ENCODE measurements around the gene KRTAP4-5. TPM values are rescaled to one million over a fixed set of nuclear protein-coding genes. Genes with fewer than 3 reads are reported as not detected.
"Not testable (repeated sequence)": the region's sequence is repeated elsewhere in the genome, so short reads cannot be mapped to it uniquely, and the experiment has no call there.

KRTAP4-5 gene
- total and polyA plus RNA-seq, 7 donors = not detected

DNA sequence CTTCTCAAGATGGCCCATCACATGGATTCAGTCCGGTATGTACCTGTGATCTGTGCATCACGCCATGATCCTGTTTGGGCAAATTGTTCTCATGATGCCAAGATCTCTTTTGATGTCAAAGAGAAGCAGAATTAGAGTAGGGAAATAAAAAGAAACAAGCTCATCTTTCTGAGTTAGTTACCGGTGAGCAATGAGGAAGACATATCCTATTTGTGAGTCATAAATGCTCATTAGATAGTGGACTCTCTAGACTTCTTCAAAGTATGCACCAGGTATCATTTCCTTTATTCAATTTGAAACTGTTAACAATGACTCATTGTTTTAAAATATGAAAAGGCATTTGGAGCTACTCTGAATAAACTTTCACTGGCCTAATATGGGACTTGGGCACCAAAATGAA is 17.6 kb downstream of the KRTAP4-5 start:
- no peak for DNase-seq
- no peaks in the 10 kb centered on the region for H3K27me3 ChIP-seq
- 68 to 77% methylated on average over 3 of the region's 3 CpGs for WGBS, 2 donors
- H3K36me3 ChIP-seq = no peaks in the 10 kb centered on the region
- no peaks in the 10 kb centered on the region for H3K4me1 ChIP-seq
- intact Hi-C loops (cut with DNase I) = no loop called here
- TF ChIP-seq POLR2A (IDR thresholded peaks at IDR 0.05) (no peak), EP300 (IDR thresholded peaks at IDR 0.05) (no peak), POLR2AphosphoS5 (IDR thresholded peaks at IDR 0.05) (no peak)
- TF ChIP-seq, protein P1, sequence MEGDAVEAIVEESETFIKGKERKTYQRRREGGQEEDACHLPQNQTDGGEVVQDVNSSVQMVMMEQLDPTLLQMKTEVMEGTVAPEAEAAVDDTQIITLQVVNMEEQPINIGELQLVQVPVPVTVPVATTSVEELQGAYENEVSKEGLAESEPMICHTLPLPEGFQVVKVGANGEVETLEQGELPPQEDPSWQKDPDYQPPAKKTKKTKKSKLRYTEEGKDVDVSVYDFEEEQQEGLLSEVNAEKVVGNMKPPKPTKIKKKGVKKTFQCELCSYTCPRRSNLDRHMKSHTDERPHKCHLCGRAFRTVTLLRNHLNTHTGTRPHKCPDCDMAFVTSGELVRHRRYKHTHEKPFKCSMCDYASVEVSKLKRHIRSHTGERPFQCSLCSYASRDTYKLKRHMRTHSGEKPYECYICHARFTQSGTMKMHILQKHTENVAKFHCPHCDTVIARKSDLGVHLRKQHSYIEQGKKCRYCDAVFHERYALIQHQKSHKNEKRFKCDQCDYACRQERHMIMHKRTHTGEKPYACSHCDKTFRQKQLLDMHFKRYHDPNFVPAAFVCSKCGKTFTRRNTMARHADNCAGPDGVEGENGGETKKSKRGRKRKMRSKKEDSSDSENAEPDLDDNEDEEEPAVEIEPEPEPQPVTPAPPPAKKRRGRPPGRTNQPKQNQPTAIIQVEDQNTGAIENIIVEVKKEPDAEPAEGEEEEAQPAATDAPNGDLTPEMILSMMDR (IDR thresholded peaks at IDR 0.05) = no peak
- H3K27ac ChIP-seq = no peak overlapping the region
- H3K4me3 ChIP-seq = no peak overlapping the region
- H3K9me3 ChIP-seq = no peaks in the 10 kb centered on the region

DNA sequence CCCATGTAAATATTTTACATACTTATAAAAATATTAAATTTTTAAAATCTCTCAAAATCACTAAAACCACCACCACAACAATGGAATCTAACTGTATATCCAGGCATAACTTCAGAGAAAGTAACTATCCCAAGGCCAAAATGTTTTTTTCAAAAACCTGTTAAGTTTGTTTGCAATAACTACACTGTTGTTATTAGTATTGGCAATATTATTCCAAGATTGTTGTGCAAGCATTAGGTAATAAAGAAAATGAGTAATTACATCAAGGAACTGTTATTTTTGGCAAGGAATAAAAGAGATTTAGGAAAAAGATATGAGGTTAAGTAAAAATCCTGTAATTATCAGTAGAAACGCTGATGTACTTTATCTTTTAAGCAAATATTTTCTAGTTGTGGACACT is 22.3 kb downstream of the KRTAP4-5 start:
- Histone ChIP-seq H3K4me3 (no peak overlapping the region), H3K27ac (no peak overlapping the region), H3K9me3 (no peaks in the 10 kb centered on the region), H3K27me3 (peaks cover 0 to 1% (median 0%) of the 10 kb centered on the region in 3 donors), H3K4me1 (no peaks in the 10 kb centered on the region), H3K36me3 (no peaks in the 10 kb centered on the region)
- intact Hi-C loops (cut with DNase I) = no loop called here
- WGBS, 2 donors = 42 to 83% methylated on average over 1 of the region's 1 CpG
- DNase-seq = no peak
- TF ChIP-seq EP300 (IDR thresholded peaks at IDR 0.05) (no peak), POLR2AphosphoS5 (IDR thresholded peaks at IDR 0.05) (no peak), POLR2A (IDR thresholded peaks at IDR 0.05) (no peak)
- TF ChIP-seq, protein P1 (IDR thresholded peaks at IDR 0.05) = no peak

DNA sequence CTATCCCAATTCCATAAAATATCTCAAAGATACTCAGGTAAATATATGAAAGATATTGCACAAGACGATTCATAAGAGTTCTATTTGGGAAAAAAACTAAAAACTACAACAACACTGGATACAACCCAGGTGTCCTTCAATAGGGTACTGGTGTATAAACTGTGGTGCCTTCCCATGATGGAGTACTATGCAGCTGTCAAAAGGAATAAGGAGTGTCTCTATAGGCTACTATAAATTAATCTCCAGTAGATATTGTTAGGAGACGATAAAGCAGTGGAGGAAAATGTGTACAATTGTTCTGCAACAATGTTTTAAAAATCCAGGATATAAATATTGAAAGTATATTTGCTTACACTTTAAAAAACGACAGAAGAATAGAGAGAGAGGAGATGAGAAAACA is 23.2 kb downstream of the KRTAP4-5 start:
- intact Hi-C loops (cut with DNase I) = no loop called here
- no peaks in the 10 kb centered on the region for H3K36me3 ChIP-seq
- peaks cover 0 to 4% (median 0%) of the 10 kb centered on the region in 3 donors for H3K27me3 ChIP-seq
- no peak for DNase-seq
- H3K9me3 ChIP-seq = no peaks in the 10 kb centered on the region
- TF ChIP-seq POLR2AphosphoS5 (IDR thresholded peaks at IDR 0.05) (no peak), EP300 (IDR thresholded peaks at IDR 0.05) (no peak), POLR2A (IDR thresholded peaks at IDR 0.05) (no peak)
- TF ChIP-seq, protein P1 (IDR thresholded peaks at IDR 0.05) = no peak
- no peak overlapping the region for H3K27ac ChIP-seq
- no peaks in the 10 kb centered on the region for H3K4me1 ChIP-seq
- 83 to 91% methylated on average over 3 of the region's 3 CpGs for whole genome bisulfite sequencing, 2 donors
- no peak overlapping the region for H3K4me3 ChIP-seq

DNA sequence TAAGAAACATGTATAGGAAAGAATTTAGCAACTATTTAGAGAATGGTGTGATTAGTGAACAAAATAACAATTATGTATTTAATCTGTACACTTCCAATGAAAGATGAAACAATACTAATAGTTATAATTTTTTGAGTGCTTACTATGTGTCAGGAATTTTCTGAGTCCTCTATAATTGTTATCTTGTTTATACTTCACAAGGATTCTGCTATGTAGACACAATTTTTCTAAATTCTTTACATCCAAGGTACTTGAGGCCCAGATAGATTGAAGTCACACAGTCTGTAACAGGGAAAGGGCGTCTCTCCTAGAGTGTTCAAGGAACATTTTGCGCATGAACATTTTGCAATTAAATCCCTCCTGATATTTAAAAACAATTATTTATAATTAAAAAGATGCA is 24.6 kb downstream of the KRTAP4-5 start:
- TF ChIP-seq POLR2A (IDR thresholded peaks at IDR 0.05) (no peak), EP300 (IDR thresholded peaks at IDR 0.05) (no peak), POLR2AphosphoS5 (IDR thresholded peaks at IDR 0.05) (no peak)
- TF ChIP-seq, protein P1 (IDR thresholded peaks at IDR 0.05) = no peak
- H3K27ac ChIP-seq = no peak overlapping the region
- DNase-seq = no peak
- intact Hi-C loops (cut with DNase I) = no loop called here
- peaks cover 0 to 8% (median 0%) of the 10 kb centered on the region in 3 donors for H3K27me3 ChIP-seq
- whole genome bisulfite sequencing, 2 donors = 96% methylated on average over 2 of the region's 2 CpGs
- no peaks in the 10 kb centered on the region for H3K9me3 ChIP-seq
- H3K4me1 ChIP-seq = no peaks in the 10 kb centered on the region
- H3K4me3 ChIP-seq = no peak overlapping the region
- no peaks in the 10 kb centered on the region for H3K36me3 ChIP-seq

DNA sequence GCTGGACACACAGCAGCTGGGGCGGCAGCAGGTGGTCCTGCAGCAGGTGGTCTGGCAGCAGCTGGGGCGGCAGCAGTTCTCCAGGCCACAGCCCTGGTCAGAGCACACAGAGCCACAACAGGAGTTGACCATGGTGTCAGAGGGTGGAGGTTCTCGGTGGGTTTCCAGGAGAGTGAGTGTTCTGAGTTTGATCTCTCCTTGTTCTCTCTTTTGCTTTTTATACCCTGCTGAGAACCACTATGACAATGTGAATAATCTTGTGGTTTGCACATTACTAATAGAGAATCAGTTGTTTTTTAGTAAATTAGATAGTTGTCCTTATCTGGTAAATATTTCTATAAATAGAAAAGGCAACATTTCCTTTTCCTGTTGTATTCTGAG is 25.6 kb downstream of the KRTAP4-5 start, which contains the start of gene KRTAP4-12:
KRTAP4-12 (minus strand) TSS at position 192 of the 381 bp plus-strand sequence; CDS start at position 132, 60 bp downstream.
- H3K9me3 ChIP-seq; H3K4me3 ChIP-seq; DNase-seq; intact Hi-C loops (cut with DNase I); H3K27ac ChIP-seq; H3K36me3 ChIP-seq; H3K4me1 ChIP-seq; H3K27me3 ChIP-seq: not testable (repeated sequence)
- WGBS, 2 donors = 72 to 82% methylated on average over 3 of the region's 3 CpGs

DNA sequence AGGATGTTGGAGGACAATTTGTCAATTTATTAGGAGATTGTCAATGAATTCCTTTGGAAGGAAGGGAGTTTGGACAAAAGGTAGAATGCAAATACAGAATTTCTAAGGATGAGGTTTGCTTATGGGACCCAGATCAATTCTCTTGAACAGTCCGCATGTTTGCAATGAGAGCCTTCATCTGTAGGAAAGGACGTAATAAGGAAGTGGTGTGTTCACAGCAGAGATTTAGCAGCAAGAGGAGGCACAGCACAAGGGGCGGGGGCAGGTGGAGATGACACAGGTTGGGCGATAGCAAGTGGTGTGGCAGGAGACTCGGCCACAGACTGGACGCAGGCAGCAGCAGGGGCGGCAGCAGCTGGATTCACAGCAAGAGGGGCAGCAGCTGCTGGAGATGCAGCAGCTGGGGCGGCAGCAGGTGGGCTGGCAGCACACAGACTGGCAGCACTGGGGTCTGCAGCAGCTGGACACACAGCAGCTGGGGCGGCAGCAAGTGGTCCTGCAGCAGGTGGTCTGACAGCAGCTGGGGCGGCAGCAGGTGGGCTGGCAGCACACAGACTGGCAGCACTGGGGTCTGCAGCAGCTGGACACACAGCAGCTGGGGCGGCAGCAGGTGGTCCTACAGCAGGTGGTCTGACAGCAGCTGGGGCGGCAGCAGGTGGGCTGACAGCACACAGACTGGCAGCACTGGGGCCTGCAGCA is 26.2 kb downstream of the KRTAP4-5 start:
- H3K36me3 ChIP-seq; intact Hi-C loops (cut with DNase I): not testable (repeated sequence)

More for the DNA sequence above, 26.2 kb downstream of the KRTAP4-5 start:
- H3K27ac ChIP-seq, H3K27me3 ChIP-seq, H3K9me3 ChIP-seq, H3K4me3 ChIP-seq, DNase-seq, H3K4me1 ChIP-seq: not testable (repeated sequence)
- 76 to 77% methylated on average over 12 of the region's 12 CpGs for WGBS, 2 donors
